CD14-positive monocyte (primary cell): ENCODE measurements around the gene RASSF7. TPM values are rescaled to one million over a fixed set of nuclear protein-coding genes. Genes with fewer than 3 reads are reported as not detected.

Source experiments
- DNase-seq, 3 donors: peaks; one replicate each; pipeline ENCODE4 v3.0.0-alpha.2; 2011 to 2022
- H2AFZ ChIP-seq: 2 replicates; pipeline ENCODE4 v1.6.0; 2012; ENCODE audit warnings: mild to moderate bottlenecking, low read depth, low read length, inconsistent platforms; ENCODE audit not compliant: insufficient read depth, poor library complexity, severe bottlenecking
- H3K27ac ChIP-seq, 2 donors: 1 replicate in 1 of 2; 2 replicates in 1 of 2; pipeline ENCODE4 v1.5.1; 2012 to 2013; ENCODE audit warnings: low read length in 2 of 2, control low read depth in 1 of 2, inconsistent platforms in 1 of 2, low read depth in 1 of 2, mild to moderate bottlenecking in 1 of 2
- H3K27me3 ChIP-seq, 2 donors: one replicate each; pipeline versions ENCODE4 v1.6.0 to v1.6.1; 2011 to 2013; ENCODE audit warnings: low read length in 2 of 2; ENCODE audit not compliant: control insufficient read depth in 2 of 2, insufficient read depth in 2 of 2
- H3K36me3 ChIP-seq, 2 donors: replicated peaks in 1 of 2; 1 replicate in 1 of 2; 2 replicates in 1 of 2; pipeline versions ENCODE4 v1.5.1 to v1.6.1; 2012 to 2013; ENCODE audit warnings: low read length in 2 of 2, control low read depth in 1 of 2, inconsistent platforms in 1 of 2, mild to moderate bottlenecking in 1 of 2; ENCODE audit not compliant: insufficient read depth in 2 of 2, control insufficient read depth in 1 of 2
- H3K4me1 ChIP-seq, 2 donors: 1 replicate in 1 of 2; 2 replicates in 1 of 2; pipeline versions ENCODE4 v1.5.1 to v1.6.1; 2012 to 2013; ENCODE audit warnings: low read length in 2 of 2, control low read depth in 1 of 2, inconsistent platforms in 1 of 2, mild to moderate bottlenecking in 1 of 2, moderate library complexity in 1 of 2; ENCODE audit not compliant: insufficient read depth in 2 of 2, control insufficient read depth in 1 of 2
- H3K4me2 ChIP-seq: replicated peaks from 2 replicates; pipeline ENCODE3; 2012; ENCODE audit warnings: low read length, moderate library complexity, mild to moderate bottlenecking; ENCODE audit not compliant: poor library complexity, severe bottlenecking; ENCODE audit errors: extremely low read depth
- H3K4me3 ChIP-seq, 3 experiments: fragments of 200-600 bp in 1 of 3; sonication (generic) in 1 of 3; replicated peaks in 1 of 3; 1 replicate in 2 of 3; 2 replicates in 1 of 3; pipeline ENCODE4 v1.5.1; 2011 to 2013; ENCODE audit warnings: low read length in 3 of 3, mild to moderate bottlenecking in 3 of 3, control low read depth in 2 of 3, low read depth in 2 of 3, inconsistent platforms in 1 of 3, moderate library complexity in 1 of 3
- H3K79me2 ChIP-seq: 2 replicates; pipeline ENCODE4 v1.6.0; 2012; ENCODE audit warnings: mild to moderate bottlenecking, control low read depth, inconsistent platforms, low read length, moderate library complexity; ENCODE audit not compliant: insufficient read depth
- H3K9ac ChIP-seq: 2 replicates; pipeline ENCODE4 v1.6.0; 2017; ENCODE audit warnings: low read length, mild to moderate bottlenecking; ENCODE audit not compliant: insufficient read depth, poor library complexity, severe bottlenecking
- H3K9me3 ChIP-seq, 2 donors: replicated peaks in 1 of 2; 1 replicate in 1 of 2; 2 replicates in 1 of 2; pipeline versions ENCODE4 v1.5.1 to v1.6.1; 2012 to 2013; ENCODE audit warnings: low read length in 2 of 2, control low read depth in 1 of 2; ENCODE audit not compliant: control insufficient read depth in 1 of 2, insufficient read depth in 1 of 2
- H4K20me1 ChIP-seq: 2 replicates; pipeline ENCODE4 v1.6.0; 2012; ENCODE audit warnings: mild to moderate bottlenecking, low read length, control low read depth, moderate library complexity; ENCODE audit not compliant: insufficient read depth
- H3K27ac Mint-ChIP-seq, 7 donors: one replicate each; pipeline ENCODE4 v1.8.0; 2020; ENCODE audit warnings: mild to moderate bottlenecking in 7 of 7, mixed read lengths in 7 of 7, moderate library complexity in 6 of 7, inconsistent platforms in 2 of 7
- H3K27me3 Mint-ChIP-seq, 3 donors: one replicate each; pipeline ENCODE4 v1.8.0; 2021 to 2022; ENCODE audit warnings: low read depth in 3 of 3, mild to moderate bottlenecking in 3 of 3, mixed read lengths in 3 of 3, moderate library complexity in 3 of 3, inconsistent platforms in 1 of 3
- H3K36me3 Mint-ChIP-seq, 2 donors: one replicate each; pipeline ENCODE4 v1.8.0; 2020; ENCODE audit warnings: mixed read lengths in 2 of 2, inconsistent platforms in 1 of 2, mild to moderate bottlenecking in 1 of 2
- H3K4me1 Mint-ChIP-seq: one replicate; pipeline ENCODE4 v1.8.0; 2020; ENCODE audit warnings: mild to moderate bottlenecking, mixed read lengths
- H3K4me3 Mint-ChIP-seq, 2 donors: one replicate each; pipeline ENCODE4 v1.8.0; 2020; ENCODE audit warnings: mild to moderate bottlenecking in 2 of 2, mixed read lengths in 2 of 2, moderate library complexity in 1 of 2
- H3K9me3 Mint-ChIP-seq, 7 donors: one replicate each; pipeline ENCODE4 v1.8.0; 2020 to 2022; ENCODE audit warnings: mixed read lengths in 7 of 7, mild to moderate bottlenecking in 6 of 7, moderate library complexity in 6 of 7, inconsistent platforms in 2 of 7
- CTCF ChIP-seq: fragments of 200-600 bp; IDR thresholded peaks from one replicate; pipeline ENCODE4 v1.8.0; 2022; ENCODE audit warnings: antibody characterized with exemption, mild to moderate bottlenecking
- WGBS: methylation state at CpG from one replicate; pipeline ENCODE4 v1.1.5; 2013; ENCODE audit warnings: missing lambda C conversion rate; ENCODE audit not compliant: insufficient coverage; 5-methylcytosine and 5-hydroxymethylcytosine counted together
- intact Hi-C, 2 donors: fragments of 100-400 bp; cut with micrococcal nuclease; formaldehyde crosslinking; loops; one replicate each; pipeline versions ENCODE4 v1.15.0 to v1.15.1; 2023
- polyA plus RNA-seq, 3 donors: library from polyadenylated mRNA; depleted of rRNA in 1 of 3; unstranded in 2 of 3; stranded (reverse) in 1 of 3; fragments of 300-500 nt in 2 of 3; fragments of >200 nt in 1 of 3; fragmentation: Illumina TruSeq in 2 of 3; gene quantifications; 1 replicate in 2 of 3; 2 replicates in 1 of 3; pipeline ENCODE4 v1.2.3, GENCODE V29; 2012 to 2021

Gene RASSF7
- polyA plus RNA-seq, 3 donors: 10.0 to 26.5 (median 12.4) TPM

- peaks cover 53% of the 10 kb centered on the region for H3K79me2 ChIP-seq
- peaks cover 37% of the 10 kb centered on the region for H3K4me1 Mint-ChIP-seq
- peak overlapping the region; percentile 85 to 89 for H3K4me3 Mint-ChIP-seq
- no peak for TF ChIP-seq CTCF
- no peak for DNase-seq
- peaks cover 52% of the 10 kb centered on the region for H4K20me1 ChIP-seq
- H3K4me2 ChIP-seq: peak overlapping the region; percentile 98
- intact Hi-C loops: loop anchor here (2.0 to 5.0 kb wide), 3 partner anchors 16 to 70 kb away; partner anchors contain the start of genes LMNTD2 (in 1 of the 2), RASSF7 (in 1 of the 2) and RNH1 (in 1 of the 2)
- H3K9me3 ChIP-seq: peaks cover 0 to 3% of the 10 kb centered on the region in 2 donors
- peaks cover 10 to 11% of the 10 kb centered on the region in 2 donors for H3K36me3 ChIP-seq
- peak overlapping the region; percentile 81 for H3K9ac ChIP-seq
- peak overlapping the region; percentile 79 to 91 (median 79) for H3K4me3 ChIP-seq
- peaks cover 16 to 18% of the 10 kb centered on the region in 2 donors for H3K36me3 Mint-ChIP-seq
- peaks cover 22 to 40% of the 10 kb centered on the region in 2 donors for H3K4me1 ChIP-seq
- H3K9me3 Mint-ChIP-seq: peaks cover 0 to 11% (median 3%) of the 10 kb centered on the region in 7 donors
- 3% methylated on average over 36 of the region's 48 CpGs for WGBS
- peak overlapping the region in 6 of 7 donors; percentile 70 to 90 (median 80) for H3K27ac Mint-ChIP-seq
- H3K27ac ChIP-seq: peak overlapping the region; percentile 53 to 87
- no peak overlapping the region for H2AFZ ChIP-seq
- H3K27me3 ChIP-seq: peaks cover 8 to 24% of the 10 kb centered on the region in 2 donors
- peaks cover 22 to 33% (median 27%) of the 10 kb centered on the region in 3 donors for H3K27me3 Mint-ChIP-seq
Measured at GRCh38 chr11:576811-577610, 16.2 kb downstream of the RASSF7 start.

- no peak for DNase-seq
- peak overlapping the region in 5 of 7 donors; percentile 58 to 83 (median 76) for H3K27ac Mint-ChIP-seq
- intact Hi-C loops: loop anchor here (2.0 to 5.0 kb wide), 3 partner anchors 17 to 70 kb away; partner anchors contain the start of genes LMNTD2 (in 1 of the 2), RASSF7 (in 1 of the 2) and RNH1 (in 1 of the 2)
- H3K9ac ChIP-seq: peak overlapping the region; percentile 81
- H3K27me3 ChIP-seq: peaks cover 8 to 23% of the 10 kb centered on the region in 2 donors
- peaks cover 57% of the 10 kb centered on the region for H4K20me1 ChIP-seq
- H3K36me3 Mint-ChIP-seq: peaks cover 19 to 22% of the 10 kb centered on the region in 2 donors
- H3K79me2 ChIP-seq: peaks cover 56% of the 10 kb centered on the region
- no peak overlapping the region for H2AFZ ChIP-seq
- H3K36me3 ChIP-seq: peaks cover 11 to 15% of the 10 kb centered on the region in 2 donors
- TF ChIP-seq CTCF: no peak
- H3K4me1 Mint-ChIP-seq: peaks cover 37% of the 10 kb centered on the region
- peaks cover 0 to 3% of the 10 kb centered on the region in 2 donors for H3K9me3 ChIP-seq
- peaks cover 22 to 40% of the 10 kb centered on the region in 2 donors for H3K4me1 ChIP-seq
- peaks cover 22 to 28% (median 22%) of the 10 kb centered on the region in 3 donors for H3K27me3 Mint-ChIP-seq
- H3K4me3 ChIP-seq: peak overlapping the region; percentile 79 to 91 (median 79)
- peak overlapping the region in 1 of 2 donors; percentile 87 for H3K27ac ChIP-seq
- H3K4me2 ChIP-seq: peak overlapping the region; percentile 98
- WGBS: 72% methylated on average over 6 of the region's 6 CpGs
- H3K4me3 Mint-ChIP-seq: peak overlapping the region; percentile 85 to 89
- H3K9me3 Mint-ChIP-seq: peaks cover 0 to 11% (median 3%) of the 10 kb centered on the region in 7 donors
Measured at GRCh38 chr11:577611-577894, 16.8 kb downstream of the RASSF7 start.
